IMR-90 (cell line): ENCODE data around the gene SELENOP. TPM values are rescaled to one million over a fixed set of nuclear protein-coding genes. Genes with fewer than 3 reads are reported as not detected.

ENCODE experiments used
- ATAC-seq: fragments of 200-7000 bp; cut with Tn5 transposase; 2 replicates; pipeline ENCODE4 v1.9.1; 2020; ENCODE audit warnings: low read depth, mild to moderate bottlenecking, moderate library complexity
- BruUV-seq: library from RNA; stranded (reverse); fragments of 400-500 nt; replicated peaks from 2 replicates; lab custom pipeline; 2021; lab: Mats Ljungman, UMichigan
- CTCF ChIA-PET: fragments of 300-600 bp; formaldehyde crosslinking; extraction: SDS; loops from one replicate; lab custom pipeline; 2021; ENCODE audit warnings: antibody characterized with exemption; lab: Yijun Ruan, JAX
- POLR2A ChIA-PET: fragments of 300-600 bp; sonication (Branson Sonifier 250); formaldehyde crosslinking; loops from one replicate; lab custom pipeline; 2022; ENCODE audit warnings: antibody characterized with exemption; ENCODE audit not compliant: unreplicated experiment; lab: Charles Lee
- DNase-seq: peaks from one replicate; pipeline ENCODE4 v3.0.0; 2013
- H2AFZ ChIP-seq: replicated peaks from 2 replicates; pipeline ENCODE3; 2013; ENCODE audit warnings: low read length, mild to moderate bottlenecking; ENCODE audit not compliant: poor library complexity
- H2AK5ac ChIP-seq: 2 replicates; pipeline ENCODE4 v1.6.1; 2013; ENCODE audit warnings: low read depth, low read length, inconsistent platforms
- H2AK9ac ChIP-seq: replicated peaks from 2 replicates; pipeline ENCODE3; 2013; ENCODE audit warnings: mild to moderate bottlenecking, low read depth, low read length, moderate library complexity; ENCODE audit not compliant: poor library complexity
- H2BK120ac ChIP-seq: 2 replicates; pipeline ENCODE4 v1.6.1; 2013; ENCODE audit warnings: low read depth, low read length, inconsistent platforms
- H2BK15ac ChIP-seq: 3 replicates; pipeline ENCODE4 v1.6.1; 2013; ENCODE audit warnings: low read depth, low read length, inconsistent platforms
- H2BK20ac ChIP-seq: 2 replicates; pipeline ENCODE4 v1.6.1; 2013; ENCODE audit warnings: low read depth, mild to moderate bottlenecking, inconsistent platforms, low read length, moderate library complexity
- H2BK5ac ChIP-seq: 2 replicates; pipeline ENCODE4 v1.6.1; 2013; ENCODE audit warnings: mild to moderate bottlenecking, low read depth, low read length, inconsistent platforms; ENCODE audit not compliant: poor library complexity, severe bottlenecking
- H3K14ac ChIP-seq: replicated peaks from 2 replicates; pipeline ENCODE4 v1.6.1; 2013; ENCODE audit warnings: low read depth, low read length, inconsistent platforms
- H3K18ac ChIP-seq: 2 replicates; pipeline ENCODE4 v1.6.1; 2013; ENCODE audit warnings: low read depth, low read length, control low read depth
- H3K23ac ChIP-seq: 2 replicates; pipeline ENCODE4 v1.6.1; 2013; ENCODE audit warnings: low read depth, low read length, inconsistent platforms
- H3K27ac ChIP-seq: 2 replicates; pipeline ENCODE4 v1.5.1; 2013; ENCODE audit warnings: mild to moderate bottlenecking, control low read depth, low read length; ENCODE audit not compliant: insufficient read depth
- H3K27me3 ChIP-seq: 2 replicates; pipeline ENCODE4 v1.6.1; 2013; ENCODE audit warnings: low read length; ENCODE audit not compliant: control insufficient read depth, insufficient read depth
- H3K36me3 ChIP-seq: 2 replicates; pipeline ENCODE4 v1.6.1; 2013; ENCODE audit warnings: low read length, mixed read lengths; ENCODE audit not compliant: control insufficient read depth, insufficient read depth
- H3K4ac ChIP-seq: 2 replicates; pipeline ENCODE4 v1.6.1; 2013; ENCODE audit warnings: low read depth, low read length, inconsistent platforms
- H3K4me1 ChIP-seq: 2 replicates; pipeline ENCODE4 v1.6.1; 2013; ENCODE audit warnings: low read length, mixed read lengths; ENCODE audit not compliant: control insufficient read depth, insufficient read depth
- H3K4me2 ChIP-seq: 2 replicates; pipeline ENCODE4 v1.6.1; 2013; ENCODE audit warnings: low read depth, mild to moderate bottlenecking, control low read depth, low read length, moderate library complexity
- H3K4me3 ChIP-seq: 2 replicates; pipeline ENCODE4 v1.5.1; 2013; ENCODE audit warnings: low read depth, mild to moderate bottlenecking, control low read depth, low read length, moderate library complexity; ENCODE audit not compliant: insufficient read depth
- H3K56ac ChIP-seq: 2 replicates; pipeline ENCODE4 v1.6.1; 2013; ENCODE audit warnings: low read length, inconsistent platforms; ENCODE audit not compliant: insufficient read depth; ENCODE audit errors: extremely low read depth
- H3K79me1 ChIP-seq, 2 experiments: 2 replicates each; pipeline ENCODE4 v1.6.1; 2013; ENCODE audit warnings: low read length in 2 of 2, inconsistent platforms in 1 of 2, low read depth in 1 of 2
- H3K9ac ChIP-seq: 2 replicates; pipeline ENCODE4 v1.6.1; 2013; ENCODE audit warnings: low read depth, low read length, control low read depth
- H3K9me1 ChIP-seq: 2 replicates; pipeline ENCODE4 v1.6.1; 2013; ENCODE audit warnings: low read length, inconsistent platforms; ENCODE audit not compliant: insufficient read depth
- H3K9me3 ChIP-seq: 2 replicates; pipeline ENCODE4 v1.6.1; 2013; ENCODE audit warnings: low read length; ENCODE audit not compliant: control insufficient read depth, insufficient read depth
- H4K20me1 ChIP-seq: 2 replicates; pipeline ENCODE4 v1.6.1; 2013; ENCODE audit warnings: low read length, inconsistent platforms; ENCODE audit not compliant: insufficient read depth
- H4K5ac ChIP-seq: 2 replicates; pipeline ENCODE4 v1.6.1; 2013; ENCODE audit warnings: mild to moderate bottlenecking, low read depth, low read length, control low read depth
- H4K8ac ChIP-seq, 2 experiments: 2 replicates each; pipeline ENCODE4 v1.6.1; 2013; ENCODE audit warnings: low read depth in 2 of 2, low read length in 2 of 2, control low read depth in 1 of 2, inconsistent platforms in 1 of 2
- H4K91ac ChIP-seq: 2 replicates; pipeline ENCODE4 v1.6.1; 2013; ENCODE audit warnings: low read depth, low read length, inconsistent platforms; ENCODE audit not compliant: insufficient read depth
- BHLHE40 ChIP-seq: fragments of 150-350 bp; IDR thresholded peaks from 2 replicates; pipeline ENCODE4 v1.6.1; 2016; ENCODE audit warnings: mild to moderate bottlenecking, low read depth, low read length
- CEBPB ChIP-seq: IDR thresholded peaks from 2 replicates; pipeline ENCODE4 v1.6.1; 2012; ENCODE audit warnings: low read depth, low read length, improper control_type of control experiment
- CHD1 ChIP-seq: IDR thresholded peaks from 2 replicates; pipeline ENCODE4 v1.6.1; 2012; ENCODE audit warnings: low read depth, low read length, improper control_type of control experiment
- FOS ChIP-seq: fragments of 150-350 bp; IDR thresholded peaks from 2 replicates; pipeline ENCODE4 v1.6.1; 2016; ENCODE audit warnings: low read depth, low read length
- MAFK ChIP-seq: IDR thresholded peaks from 2 replicates; pipeline ENCODE4 v1.6.1; 2012; ENCODE audit warnings: low read depth, low read length, improper control_type of control experiment
- RAD21 ChIP-seq: IDR thresholded peaks from 2 replicates; pipeline ENCODE4 v1.6.1; 2012; ENCODE audit warnings: low read length, improper control_type of control experiment
- RFX5 ChIP-seq: IDR thresholded peaks from 2 replicates; pipeline ENCODE4 v1.8.0; 2012; ENCODE audit warnings: low read depth, mild to moderate bottlenecking, low read length, moderate library complexity
- USF2 ChIP-seq: fragments of 150-350 bp; IDR thresholded peaks from 2 replicates; pipeline ENCODE4 v1.6.1; 2017; ENCODE audit warnings: mild to moderate bottlenecking, antibody characterized with exemption, low read length, low read depth
- WGBS, 2 experiments: methylation state at CpG; one replicate each; pipeline versions ENCODE4 v1.1.5 to v1.1.7; 2013; ENCODE audit warnings: missing lambda C conversion rate in 2 of 2; ENCODE audit not compliant: insufficient read length in 1 of 2; ENCODE audit errors: extremely low coverage in 2 of 2; 5-methylcytosine and 5-hydroxymethylcytosine counted together
- dilution Hi-C: fragments of 300-500 bp; cut with HindIII; formaldehyde crosslinking; loops from one replicate; pipeline ENCODE4 v1.14.3; 2018; ENCODE audit warnings: low sequenced_read_pairs; ENCODE audit not compliant: unreplicated experiment
- in situ Hi-C: fragments of 300-500 bp; cut with MboI; formaldehyde crosslinking; loops from 3 replicates; pipeline ENCODE4 v1.14.3; 2019; ENCODE audit warnings: low sequenced_read_pairs, inconsistent platforms, mixed read lengths
- intact Hi-C: fragments of 100-400 bp; cut with micrococcal nuclease; formaldehyde crosslinking; loops from 2 replicates; pipeline ENCODE4 v1.10.0; 2022
- polyA plus RNA-seq, 3 experiments: library from polyadenylated mRNA; depleted of rRNA; stranded (reverse); fragments of >200 nt; gene quantifications; 2 replicates each; pipeline ENCODE4 v1.2.3, GENCODE V29; 2012; ENCODE audit warnings: low replicate concordance in 1 of 3
- total RNA-seq: library from RNA; depleted of rRNA; stranded (reverse); fragments of >200 nt; gene quantifications from 2 replicates; pipeline ENCODE4 v1.2.3, GENCODE V29; 2012

The SELENOP gene
- total and polyA plus RNA-seq, 2 of the 4 experiments (the other 2 are of a cell fraction) = 0.55 to 1.1 TPM

DNA sequence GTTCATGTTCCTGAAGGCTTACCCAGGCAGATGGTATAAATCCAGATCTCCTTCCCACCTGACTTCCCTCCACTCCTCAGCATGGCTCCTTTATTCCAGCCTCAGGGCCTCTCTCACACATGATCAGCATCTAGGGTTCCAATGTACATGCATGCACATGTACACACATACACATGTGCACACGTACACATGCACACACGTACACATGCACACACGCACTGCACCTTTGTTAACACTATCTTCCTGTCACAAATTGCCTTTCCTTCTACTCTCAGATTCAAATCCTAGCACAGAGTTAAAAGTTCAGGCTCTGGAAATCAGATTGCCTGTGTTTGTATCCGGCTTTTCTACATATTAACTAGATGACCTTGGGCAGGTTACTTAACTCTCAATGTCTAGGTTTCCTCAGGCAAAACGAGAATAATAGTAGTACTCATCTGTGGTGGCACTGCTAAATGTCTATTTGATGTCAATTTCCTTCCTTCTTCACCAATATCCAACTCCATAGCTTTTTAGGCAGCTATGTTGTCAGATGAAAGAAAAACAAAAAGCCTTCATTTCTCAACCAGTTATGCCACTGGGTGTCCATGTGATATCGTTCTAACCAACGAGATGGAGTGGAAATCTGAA lies 12.8 kb upstream of the SELENOP start:
- Histone ChIP-seq H3K9me1 (no peaks in the 10 kb centered on the region), H3K36me3 (no peaks in the 10 kb centered on the region), H3K79me1 (no peaks in the 10 kb centered on the region), H3K9ac (no peak overlapping the region), H3K23ac (no peak overlapping the region), H4K5ac (no peak overlapping the region), H3K4me3 (no peak overlapping the region), H4K20me1 (no peaks in the 10 kb centered on the region), H3K4me1 (no peaks in the 10 kb centered on the region), H3K4me2 (no peak overlapping the region), H3K9me3 (no peaks in the 10 kb centered on the region), H2AK5ac (no peak overlapping the region), H2BK5ac (no peak overlapping the region), H3K27me3 (peaks cover 2% of the 10 kb centered on the region; the same call in 1 of the 2 replicates), H2BK120ac (no peak overlapping the region), H3K27ac (no peak overlapping the region), H3K14ac (no peak overlapping the region), H2AFZ (no peak overlapping the region), H3K56ac (no peak overlapping the region), H4K8ac (no peak overlapping the region), H2AK9ac (no peak overlapping the region), H3K4ac (no peak overlapping the region), H2BK15ac (no peak overlapping the region), H3K18ac (no peak overlapping the region), H2BK20ac (no peak overlapping the region), H4K91ac (no peak overlapping the region)
- in situ Hi-C loops (no loop called here), intact Hi-C loops (no loop called here), dilution Hi-C loops (no loop called here)
- BruUV-seq = no TSS peak
- TF ChIP-seq RFX5 = no peak
- no peak for TF ChIP-seq CHD1
- TF ChIP-seq MAFK = no peak
- TF ChIP-seq CEBPB = no peak
- TF ChIP-seq USF2 = no peak
- TF ChIP-seq FOS = no peak
- TF ChIP-seq BHLHE40 = no peak
- no peak for TF ChIP-seq RAD21
- WGBS, 2 experiments = 94% methylated on average over 3 of the region's 7 CpGs; no CpG with 5 or more reads in 1 of the 2 experiments
- ATAC-seq = no peak
- no peak for DNase-seq
- CTCF ChIA-PET = no interaction called here
- POLR2A ChIA-PET = no interaction called here
